SK-N-SH (cell line): ENCODE data around the gene THAP3. TPM values are rescaled to one million over a fixed set of nuclear protein-coding genes. Genes with fewer than 3 reads are reported as not detected.

ENCODE experiments used
- CTCF ChIA-PET: fragments of 300-600, 350-600 bp; formaldehyde crosslinking; extraction: SDS; loops from one replicate; lab custom pipeline; 2021; lab: Yijun Ruan, JAX
- POLR2A ChIA-PET: fragments of 350-600 bp; sonication (Branson Sonifier 250); formaldehyde crosslinking; extraction: SDS; loops from one replicate; lab custom pipeline; 2020; ENCODE audit warnings: antibody characterized with exemption, inconsistent platforms; lab: Yijun Ruan, JAX
- DNase-seq: peaks from one replicate; pipeline ENCODE4 v3.0.0; 2012
- H2AFZ ChIP-seq: fragments of 200-600 bp; sonication (generic); 2 replicates; pipeline ENCODE4 v1.8.1; 2016; ENCODE audit warnings: antibody characterized with exemption, mild to moderate bottlenecking, low read depth
- H3F3A ChIP-seq: fragments of 200-600 bp; sonication (generic); replicated peaks from 2 replicates; pipeline ENCODE3; 2016; ENCODE audit warnings: antibody characterized with exemption, mild to moderate bottlenecking; ENCODE audit not compliant: insufficient read depth
- H3K27ac ChIP-seq, 2 experiments: fragments of 200-500 bp in 1 of 2; fragments of 200-600 bp in 1 of 2; sonication (Bioruptor generic) in 1 of 2; sonication (generic), shearing (Covaris generic) in 1 of 2; 2 replicates each; pipeline versions ENCODE4 v1.5.1 to v1.6.1; 2014 to 2016; ENCODE audit warnings: low read depth in 2 of 2, inconsistent platforms in 1 of 2, low read length in 1 of 2, mild to moderate bottlenecking in 1 of 2, mixed read lengths in 1 of 2
- H3K27me3 ChIP-seq: fragments of 200-600 bp; sonication (generic), shearing (Covaris generic); 2 replicates; pipeline ENCODE4 v1.6.1; 2016; ENCODE audit warnings: mixed run types; ENCODE audit not compliant: insufficient read depth
- H3K36me3 ChIP-seq, 2 experiments: fragments of 200-500 bp in 1 of 2; fragments of 200-600 bp in 1 of 2; sonication (Bioruptor generic) in 1 of 2; sonication (generic) in 1 of 2; replicated peaks in 1 of 2; 2 replicates each; pipeline versions ENCODE3 to v1.5.1; 2014 to 2016; ENCODE audit warnings: low read length in 1 of 2, mild to moderate bottlenecking in 1 of 2; ENCODE audit not compliant: insufficient read depth in 2 of 2, control insufficient read depth in 1 of 2
- H3K4me1 ChIP-seq, 2 experiments: fragments of 200-500 bp in 1 of 2; fragments of 200-600 bp in 1 of 2; sonication (Bioruptor generic) in 1 of 2; sonication (generic), shearing (Covaris generic) in 1 of 2; 2 replicates each; pipeline versions ENCODE4 v1.5.1 to v1.6.1; 2014 to 2016; ENCODE audit warnings: low read depth in 1 of 2, low read length in 1 of 2, mixed run types in 1 of 2; ENCODE audit not compliant: insufficient read depth in 2 of 2, control insufficient read depth in 1 of 2
- H3K4me2 ChIP-seq: fragments of 200-600 bp; sonication (generic), shearing (Covaris generic); 2 replicates; pipeline ENCODE4 v1.6.1; 2017; ENCODE audit warnings: mixed run types
- H3K4me3 ChIP-seq, 2 experiments: fragments of 200-500 bp in 1 of 2; fragments of 200-600 bp in 1 of 2; sonication (Bioruptor generic) in 1 of 2; sonication (generic), shearing (Covaris generic) in 1 of 2; 2 replicates each; pipeline versions ENCODE4 v1.5.1 to v1.8.1; 2014 to 2016; ENCODE audit warnings: low read depth in 2 of 2, inconsistent platforms in 1 of 2, low read length in 1 of 2, mild to moderate bottlenecking in 1 of 2, mixed read lengths in 1 of 2, moderate library complexity in 1 of 2
- H3K79me2 ChIP-seq: fragments of 200-600 bp; sonication (generic); 2 replicates; pipeline ENCODE4 v1.8.1; 2017; ENCODE audit warnings: mild to moderate bottlenecking; ENCODE audit not compliant: insufficient read depth
- H3K9ac ChIP-seq: fragments of 200-600 bp; sonication (generic); 2 replicates; pipeline ENCODE4 v1.6.1; 2017; ENCODE audit warnings: mixed run types
- H3K9me2 ChIP-seq: fragments of 200-600 bp; sonication (generic); 2 replicates; pipeline ENCODE4 v1.6.1; 2017; ENCODE audit warnings: mixed run types
- H3K9me3 ChIP-seq: fragments of 200-600 bp; sonication (generic); 2 replicates; pipeline ENCODE4 v1.6.1; 2017; ENCODE audit warnings: mixed run types, mild to moderate bottlenecking, moderate library complexity
- H4K20me1 ChIP-seq: fragments of 200-600 bp; sonication (generic); 2 replicates; pipeline ENCODE4 v1.6.1; 2017; ENCODE audit warnings: mild to moderate bottlenecking, mixed run types; ENCODE audit not compliant: insufficient read depth
- CHD2 ChIP-seq: fragments of 150-350 bp; IDR thresholded peaks from 2 replicates; pipeline ENCODE4 v1.6.1; 2018; ENCODE audit warnings: low read length; ENCODE audit not compliant: partially characterized antibody
- EP300 ChIP-seq, 2 experiments: IDR thresholded peaks; 2 replicates each; pipeline versions ENCODE4 v1.4.0 to v1.6.1; 2012; ENCODE audit warnings: borderline replicate concordance in 1 of 2, low read depth in 1 of 2, low read length in 1 of 2
- GATA2 ChIP-seq: sonication (generic); formaldehyde crosslinking; IDR thresholded peaks from 2 replicates; pipeline ENCODE4 v1.5.0; 2020; ENCODE audit warnings: mild to moderate bottlenecking, missing genetic modification reagents
- MXI1 ChIP-seq: IDR thresholded peaks from 2 replicates; pipeline ENCODE4 v1.6.1; 2012; ENCODE audit warnings: mild to moderate bottlenecking, low read depth, low read length, improper control_type of control experiment
- POLR2AphosphoS5 ChIP-seq: IDR thresholded peaks from 2 replicates; pipeline ENCODE4 v1.6.1; 2012; ENCODE audit warnings: low read depth, low read length
- RAD21 ChIP-seq: IDR thresholded peaks from 2 replicates; pipeline ENCODE4 v1.6.1; 2012; ENCODE audit warnings: mild to moderate bottlenecking, low read length
- SIN3A ChIP-seq: IDR thresholded peaks from 2 replicates; pipeline ENCODE4 v1.6.1; 2012; ENCODE audit warnings: low read depth, mild to moderate bottlenecking, low read length, moderate library complexity, borderline replicate concordance
- YY1 ChIP-seq: IDR thresholded peaks from 2 replicates; pipeline ENCODE4 v1.4.0; 2012; ENCODE audit warnings: low read depth, mild to moderate bottlenecking
- WGBS: methylation state at CpG from one replicate; pipeline ENCODE4 v1.1.6; 2017; ENCODE audit warnings: low lambda C conversion rate; 5-methylcytosine and 5-hydroxymethylcytosine counted together
- polyA plus RNA-seq, 3 experiments: library from polyadenylated mRNA; depleted of rRNA; stranded (reverse); fragments of >200 nt; gene quantifications; 2 replicates each; pipeline ENCODE4 v1.2.3, GENCODE V29; 2012
- TF ChIP-seq, protein P1 (sequence below): IDR thresholded peaks from 2 replicates; pipeline ENCODE4 v1.4.0; 2012; ENCODE audit warnings: low read depth
- TF ChIP-seq, protein P2 (sequence below): fragments of 150-350 bp; IDR thresholded peaks from 2 replicates; pipeline ENCODE4 v1.6.1; 2017; ENCODE audit warnings: antibody characterized with exemption, low read length, low read depth, borderline replicate concordance

Gene THAP3
- polyA plus RNA-seq, 1 of the 3 experiments (the other 2 are of a cell fraction) = 11.1 TPM

DNA sequence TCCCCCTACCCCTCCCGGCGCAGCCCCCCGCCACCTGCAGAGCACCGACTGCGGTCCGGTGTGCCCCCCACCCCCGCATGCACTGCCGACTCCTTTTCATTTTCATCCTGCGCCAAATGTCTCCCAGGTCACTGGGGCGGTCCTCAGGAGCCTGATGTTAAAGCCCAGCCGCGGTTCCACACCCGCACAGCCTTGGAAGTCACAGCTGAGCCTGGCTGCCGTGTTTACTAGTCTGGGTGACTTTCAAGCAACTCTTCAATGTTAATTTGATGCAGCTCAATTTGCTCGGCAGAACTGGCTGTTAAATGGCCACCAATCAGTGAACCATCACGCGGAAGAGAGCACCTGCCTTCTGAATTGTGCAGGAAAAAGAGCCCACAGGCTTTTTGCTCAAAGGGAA is 27.2 kb downstream of the THAP3 start:
- H4K20me1 ChIP-seq = no peaks in the 10 kb centered on the region
- H3K4me2 ChIP-seq = no peak overlapping the region
- H3K36me3 ChIP-seq = peaks cover 0 to 26% of the 10 kb centered on the region in 2 experiments
- no peak overlapping the region for H3K9ac ChIP-seq
- no peak overlapping the region for H3K27ac ChIP-seq
- H2AFZ ChIP-seq = no peak overlapping the region
- no peaks in the 10 kb centered on the region for H3K4me1 ChIP-seq
- no peaks in the 10 kb centered on the region for H3K9me3 ChIP-seq
- ChIA-PET CTCF (interaction anchor here (0.6 to 1.2 kb wide), 3 partner anchors 17 to 50 kb away, joined by 3 to 4 read pairs (median 3); partner anchors contain the start of gene DNAJC11), POLR2A (no interaction called here)
- 97% methylated on average over 16 of the region's 17 CpGs for WGBS
- DNase-seq = no peak
- no peak for TF ChIP-seq SIN3A
- H3K27me3 ChIP-seq = no peaks in the 10 kb centered on the region
- H3F3A ChIP-seq = no peaks in the 10 kb centered on the region
- peaks cover 5% of the 10 kb centered on the region; the same call in 1 of the 2 replicates for H3K79me2 ChIP-seq
- no peaks in the 10 kb centered on the region for H3K9me2 ChIP-seq
- no peak overlapping the region for H3K4me3 ChIP-seq

DNA sequence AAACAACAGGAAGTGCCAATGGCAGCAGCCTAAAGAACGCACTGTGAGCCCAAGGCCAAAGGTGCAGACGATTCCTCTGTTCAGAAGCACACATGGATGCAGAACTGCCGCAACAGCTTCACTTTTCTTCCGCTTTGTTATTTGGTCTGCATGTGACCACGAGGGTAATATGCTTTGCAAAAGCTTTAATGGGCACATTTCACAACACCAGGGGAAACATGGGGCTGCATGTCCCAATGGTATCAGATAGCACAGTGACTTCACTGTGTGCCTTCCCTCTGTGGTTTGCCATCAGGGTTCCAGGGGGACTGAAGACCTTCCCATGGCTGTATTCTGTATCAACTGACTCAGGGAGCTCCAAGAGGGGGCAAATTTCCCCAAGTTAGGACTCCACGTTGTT is 28.3 kb downstream of the THAP3 start:
- 79% methylated on average over 6 of the region's 6 CpGs for WGBS
- Histone ChIP-seq H4K20me1 (no peaks in the 10 kb centered on the region), H2AFZ (no peak overlapping the region), H3K4me1 (no peaks in the 10 kb centered on the region), H3K9me3 (no peaks in the 10 kb centered on the region), H3K9me2 (no peaks in the 10 kb centered on the region), H3K27me3 (no peaks in the 10 kb centered on the region), H3K4me3 (no peak overlapping the region), H3F3A (no peaks in the 10 kb centered on the region), H3K27ac (no peak overlapping the region), H3K9ac (no peak overlapping the region), H3K4me2 (no peak overlapping the region), H3K36me3 (peaks cover 0 to 28% of the 10 kb centered on the region in 2 experiments), H3K79me2 (peaks cover 12% of the 10 kb centered on the region; the same call in 1 of the 2 replicates)
- POLR2A ChIA-PET = no interaction called here
- no peak for DNase-seq
- CTCF ChIA-PET = no interaction called here
- TF ChIP-seq, protein P1, sequence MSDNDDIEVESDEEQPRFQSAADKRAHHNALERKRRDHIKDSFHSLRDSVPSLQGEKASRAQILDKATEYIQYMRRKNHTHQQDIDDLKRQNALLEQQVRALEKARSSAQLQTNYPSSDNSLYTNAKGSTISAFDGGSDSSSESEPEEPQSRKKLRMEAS = no peak
- TF ChIP-seq MXI1 (no peak), EP300 (IDR thresholded peaks at IDR 0.05; ENCODE audit: borderline replicate concordance in 1 of 2, low read depth in 1 of 2, low read length in 1 of 2) (no peak), YY1 (no peak), POLR2AphosphoS5 (no peak), GATA2 (CRISPR knock-in tag) (no peak), RAD21 (no peak), CHD2 (no peak)
- TF ChIP-seq, protein P2, sequence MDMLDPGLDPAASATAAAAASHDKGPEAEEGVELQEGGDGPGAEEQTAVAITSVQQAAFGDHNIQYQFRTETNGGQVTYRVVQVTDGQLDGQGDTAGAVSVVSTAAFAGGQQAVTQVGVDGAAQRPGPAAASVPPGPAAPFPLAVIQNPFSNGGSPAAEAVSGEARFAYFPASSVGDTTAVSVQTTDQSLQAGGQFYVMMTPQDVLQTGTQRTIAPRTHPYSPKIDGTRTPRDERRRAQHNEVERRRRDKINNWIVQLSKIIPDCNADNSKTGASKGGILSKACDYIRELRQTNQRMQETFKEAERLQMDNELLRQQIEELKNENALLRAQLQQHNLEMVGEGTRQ = no peak
- TF ChIP-seq, all 33 proteins: peak for 0
